Thyroid gland (tissue), 4 donors: ENCODE data around the gene TICRR. TPM values are rescaled to one million over a fixed set of nuclear protein-coding genes. Genes with fewer than 3 reads are reported as not detected.
"Not testable (repeated sequence)": the region's sequence is repeated elsewhere in the genome, so short reads cannot be mapped to it uniquely, and the experiment has no call there.

Experiments
- DNase-seq, 2 donors: peaks; one replicate each; pipeline ENCODE4 v3.0.0-alpha.2; 2019
- H3K27ac ChIP-seq, 3 donors: fragments of 200-600 bp; sonication (generic); 1 replicate in 2 of 3; 2 replicates in 1 of 3; pipeline ENCODE4 v1.5.1; 2016 to 2019; ENCODE audit warnings: mild to moderate bottlenecking in 1 of 3, moderate library complexity in 1 of 3
- H3K27me3 ChIP-seq: fragments of 200-600 bp; sonication (generic); one replicate; pipeline ENCODE4 v1.5.1; 2019
- H3K36me3 ChIP-seq, 2 donors: fragments of 200-600 bp; sonication (generic); one replicate each; pipeline ENCODE4 v1.5.1; 2016 to 2019
- H3K4me1 ChIP-seq, 2 donors: fragments of 200-600 bp; sonication (generic); one replicate each; pipeline ENCODE4 v1.5.1; 2017 to 2019
- H3K4me3 ChIP-seq, 3 donors: fragments of 200-600 bp; sonication (generic); replicated peaks in 1 of 3; 1 replicate in 2 of 3; 2 replicates in 1 of 3; pipeline ENCODE4 v1.5.1; 2016; ENCODE audit warnings: mild to moderate bottlenecking in 1 of 3
- H3K9me3 ChIP-seq: fragments of 200-600 bp; sonication (generic); one replicate; pipeline ENCODE4 v1.5.1; 2017
- POLR2A ChIP-seq, 2 donors: fragments of 450-650 bp; IDR thresholded peaks; one replicate each; pipeline ENCODE4 v1.6.1; 2017; ENCODE audit warnings: antibody characterized with exemption in 2 of 2, mild to moderate bottlenecking in 2 of 2, moderate library complexity in 1 of 2
- WGBS, 2 donors: methylation state at CpG; one replicate each; pipeline ENCODE4 v1.1.5; 2017; 5-methylcytosine and 5-hydroxymethylcytosine counted together
- intact Hi-C: fragments of 100-400 bp; cut with DNase I; formaldehyde crosslinking; loops from one replicate; pipeline ENCODE4 v1.15.1; 2023
- total RNA-seq, 4 donors: library from RNA; depleted of rRNA; stranded (reverse); fragments of >200 nt; gene quantifications; one replicate each; pipeline ENCODE4 v1.2.3, GENCODE V29; 2016
- TF ChIP-seq, protein P1 (sequence below), 6 experiments: fragments of 200-600 bp in 3 of 6; fragments of 450-650 bp in 3 of 6; sonication (generic) in 3 of 6; IDR thresholded peaks; one replicate each; pipeline ENCODE4 v1.5.1; 2016 to 2019; ENCODE audit warnings: antibody characterized with exemption in 6 of 6, mild to moderate bottlenecking in 2 of 6, inconsistent platforms in 1 of 6, moderate library complexity in 1 of 6

Gene TICRR
- total RNA-seq, 4 donors from 2014 or later: under 0.01 to 0.21 TPM; not detected in 2

DNA sequence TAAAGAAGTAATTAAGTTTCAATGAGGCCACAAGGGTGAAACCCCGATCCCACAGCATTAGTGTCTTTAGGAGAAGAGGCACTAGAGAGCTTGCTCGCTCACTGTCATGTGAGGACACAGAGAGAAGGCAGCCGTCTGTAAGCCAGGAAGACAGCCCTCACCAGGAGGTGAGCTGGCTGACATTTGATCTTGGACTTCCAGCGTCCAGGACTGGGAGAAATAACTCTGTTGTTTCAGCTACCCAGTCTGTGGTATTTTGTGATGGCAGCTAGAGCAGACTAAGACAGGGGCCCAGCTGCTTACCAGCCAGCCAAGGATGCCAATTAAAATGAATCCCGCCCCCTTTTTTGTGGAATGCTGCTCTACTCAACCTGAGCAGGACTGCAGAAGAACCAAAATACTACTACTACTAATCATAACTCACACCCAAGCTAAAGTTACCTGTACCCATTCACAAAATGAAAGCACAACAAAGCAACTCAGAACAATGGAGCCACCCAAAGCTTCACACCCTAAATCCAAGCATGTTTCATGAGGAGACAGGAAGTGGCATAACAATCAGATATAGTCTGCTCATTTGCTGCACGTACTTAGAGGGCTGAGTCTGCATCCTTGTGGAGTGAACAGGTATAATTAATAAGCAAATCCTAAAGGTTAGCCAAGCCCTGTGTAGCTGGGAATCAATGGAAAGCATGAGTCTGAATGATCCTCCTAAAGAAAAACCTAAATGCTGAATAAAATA lies 43.3 kb upstream of the TICRR start:
- Histone ChIP-seq H3K27me3 (no peaks in the 10 kb centered on the region), H3K27ac (no peak overlapping the region), H3K9me3 (no peaks in the 10 kb centered on the region), H3K4me3 (no peak overlapping the region), H3K4me1 (no peaks in the 10 kb centered on the region), H3K36me3 (no peaks in the 10 kb centered on the region)
- no peak for DNase-seq
- TF ChIP-seq POLR2A (IDR thresholded peaks at IDR 0.05): no peak
- TF ChIP-seq, protein P1, sequence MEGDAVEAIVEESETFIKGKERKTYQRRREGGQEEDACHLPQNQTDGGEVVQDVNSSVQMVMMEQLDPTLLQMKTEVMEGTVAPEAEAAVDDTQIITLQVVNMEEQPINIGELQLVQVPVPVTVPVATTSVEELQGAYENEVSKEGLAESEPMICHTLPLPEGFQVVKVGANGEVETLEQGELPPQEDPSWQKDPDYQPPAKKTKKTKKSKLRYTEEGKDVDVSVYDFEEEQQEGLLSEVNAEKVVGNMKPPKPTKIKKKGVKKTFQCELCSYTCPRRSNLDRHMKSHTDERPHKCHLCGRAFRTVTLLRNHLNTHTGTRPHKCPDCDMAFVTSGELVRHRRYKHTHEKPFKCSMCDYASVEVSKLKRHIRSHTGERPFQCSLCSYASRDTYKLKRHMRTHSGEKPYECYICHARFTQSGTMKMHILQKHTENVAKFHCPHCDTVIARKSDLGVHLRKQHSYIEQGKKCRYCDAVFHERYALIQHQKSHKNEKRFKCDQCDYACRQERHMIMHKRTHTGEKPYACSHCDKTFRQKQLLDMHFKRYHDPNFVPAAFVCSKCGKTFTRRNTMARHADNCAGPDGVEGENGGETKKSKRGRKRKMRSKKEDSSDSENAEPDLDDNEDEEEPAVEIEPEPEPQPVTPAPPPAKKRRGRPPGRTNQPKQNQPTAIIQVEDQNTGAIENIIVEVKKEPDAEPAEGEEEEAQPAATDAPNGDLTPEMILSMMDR (IDR thresholded peaks at IDR 0.05): no peak
- WGBS, 2 donors: 68 to 70% methylated on average over 6 of the region's 6 CpGs
- intact Hi-C loops: no loop called here

DNA sequence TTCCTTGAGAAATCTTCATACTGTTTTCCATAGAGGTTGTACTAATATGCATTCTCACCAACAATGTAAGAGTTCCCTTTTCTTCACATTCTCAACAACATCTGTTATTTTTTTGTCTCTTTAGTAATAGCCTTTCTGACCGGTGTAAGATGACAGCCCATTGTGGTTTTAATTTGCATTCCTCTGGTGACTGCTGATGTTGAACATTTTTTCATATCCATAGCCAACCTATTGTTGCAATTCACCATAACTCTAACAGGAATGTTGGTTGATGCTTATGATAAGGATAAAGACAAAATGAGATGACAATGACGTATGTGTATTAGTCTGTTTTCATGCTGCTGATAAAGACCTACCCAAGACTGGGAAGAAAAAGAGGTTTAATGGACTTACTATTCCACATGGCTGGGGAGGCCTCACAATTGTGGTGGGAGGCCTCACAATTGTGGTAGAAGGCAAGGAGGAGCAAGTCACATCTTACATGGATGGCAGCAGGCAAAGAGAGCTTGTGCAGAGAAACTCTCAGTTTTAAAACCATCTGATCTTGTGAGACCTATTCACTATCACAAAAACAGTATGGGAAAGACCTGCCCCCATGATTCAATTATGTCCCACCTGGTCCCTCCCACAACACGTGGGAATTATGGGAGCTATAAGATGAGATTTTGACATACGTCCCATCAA lies 41.3 kb upstream of the TICRR start:
- Histone ChIP-seq H3K27me3 (no peaks in the 10 kb centered on the region), H3K27ac (no peak overlapping the region), H3K9me3 (no peaks in the 10 kb centered on the region), H3K4me3 (no peak overlapping the region), H3K36me3 (no peaks in the 10 kb centered on the region), H3K4me1 (no peaks in the 10 kb centered on the region)
- 78 to 91% methylated on average over 4 of the region's 4 CpGs for WGBS, 2 donors
- intact Hi-C loops: no loop called here
- DNase-seq: no peak
- TF ChIP-seq POLR2A (IDR thresholded peaks at IDR 0.05): no peak
- TF ChIP-seq, protein P1 (IDR thresholded peaks at IDR 0.05): no peak

DNA sequence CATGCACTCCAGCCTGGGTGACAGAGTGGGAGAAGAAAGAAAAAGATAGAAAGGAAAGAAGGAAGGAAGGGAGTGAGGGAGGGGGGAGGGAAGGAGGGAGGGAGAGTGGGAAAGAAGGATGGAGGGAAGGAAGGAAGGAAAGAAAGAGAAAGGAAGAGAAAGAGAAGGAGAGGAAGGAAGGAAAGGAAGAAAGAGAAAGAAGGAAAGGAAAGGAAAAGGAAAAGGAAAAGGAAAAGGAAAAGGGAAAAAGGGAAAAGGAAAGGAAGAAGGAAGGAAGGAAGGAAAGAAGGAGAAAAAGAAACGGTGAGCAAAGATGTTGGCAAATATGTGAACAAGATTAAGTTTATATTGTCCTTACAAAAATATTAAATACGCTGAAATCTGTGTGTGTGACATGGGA lies 36.2 kb upstream of the TICRR start:
- H3K27ac ChIP-seq: no peak overlapping the region
- H3K27me3 ChIP-seq: no peaks in the 10 kb centered on the region
- no peak overlapping the region for H3K4me3 ChIP-seq
- intact Hi-C loops: no loop called here
- no peaks in the 10 kb centered on the region for H3K4me1 ChIP-seq
- DNase-seq: no peak
- 80 to 83% methylated on average over 2 of the region's 2 CpGs for WGBS, 2 donors
- no peaks in the 10 kb centered on the region for H3K36me3 ChIP-seq
- H3K9me3 ChIP-seq: no peaks in the 10 kb centered on the region
- TF ChIP-seq, protein P1 (IDR thresholded peaks at IDR 0.05): no peak
- TF ChIP-seq POLR2A (IDR thresholded peaks at IDR 0.05): no peak

DNA sequence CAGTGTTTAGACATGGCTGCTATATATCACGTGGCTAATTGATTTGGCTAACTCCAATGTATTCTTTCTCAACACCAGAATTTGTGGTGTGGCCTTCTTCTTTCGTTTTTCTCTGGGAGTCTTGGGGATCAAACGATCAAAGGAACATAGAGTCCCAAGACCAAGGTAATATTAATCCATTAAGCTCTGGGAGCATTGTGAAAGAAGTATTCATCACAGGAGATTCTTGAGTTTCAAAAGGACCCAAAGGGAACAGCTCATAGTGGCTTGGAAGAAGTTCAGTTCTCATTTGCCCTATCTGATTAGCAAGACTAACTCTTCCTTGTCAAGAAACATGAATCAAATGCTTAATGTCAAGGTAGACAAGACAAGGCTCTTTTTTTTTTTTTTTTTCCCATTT lies 32.9 kb upstream of the TICRR start:
- WGBS, 2 donors: 72 to 79% methylated on average over 3 of the region's 3 CpGs
- Histone ChIP-seq H3K27me3 (no peaks in the 10 kb centered on the region), H3K36me3 (no peaks in the 10 kb centered on the region), H3K4me1 (no peaks in the 10 kb centered on the region), H3K4me3 (no peak overlapping the region), H3K9me3 (no peaks in the 10 kb centered on the region), H3K27ac (no peak overlapping the region)
- DNase-seq: no peak
- TF ChIP-seq, protein P1 (IDR thresholded peaks at IDR 0.05): no peak
- no peak for TF ChIP-seq POLR2A (IDR thresholded peaks at IDR 0.05)
- intact Hi-C loops: no loop called here

DNA sequence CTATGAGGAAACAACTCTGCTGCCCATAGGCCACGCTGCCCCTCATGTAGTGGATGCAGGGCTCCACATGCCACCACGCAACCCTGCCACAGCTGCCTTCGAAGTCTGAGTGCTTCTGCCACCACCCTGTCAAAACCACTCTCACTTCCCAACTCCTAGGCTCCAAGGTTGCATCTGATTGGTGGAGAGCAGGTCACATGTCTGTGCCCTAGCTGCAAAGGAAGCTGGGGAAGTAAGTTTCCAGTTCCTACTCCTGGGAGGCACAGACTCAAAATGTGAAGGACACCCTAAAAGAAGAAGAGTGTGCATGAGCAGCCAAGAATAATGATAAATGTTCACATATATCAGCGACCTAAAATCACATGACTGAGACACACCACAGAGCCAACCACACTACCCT lies 31.9 kb upstream of the TICRR start:
- WGBS, 2 donors: 75 to 82% methylated on average over 1 to 4 of the region's 4 CpGs
- TF ChIP-seq POLR2A (IDR thresholded peaks at IDR 0.05): no peak
- TF ChIP-seq, protein P1 (IDR thresholded peaks at IDR 0.05): no peak
- no peak overlapping the region for H3K27ac ChIP-seq
- intact Hi-C loops: no loop called here
- no peaks in the 10 kb centered on the region for H3K27me3 ChIP-seq
- no peaks in the 10 kb centered on the region for H3K9me3 ChIP-seq
- no peaks in the 10 kb centered on the region for H3K36me3 ChIP-seq
- no peak overlapping the region for H3K4me3 ChIP-seq
- H3K4me1 ChIP-seq: no peaks in the 10 kb centered on the region
- no peak for DNase-seq

DNA sequence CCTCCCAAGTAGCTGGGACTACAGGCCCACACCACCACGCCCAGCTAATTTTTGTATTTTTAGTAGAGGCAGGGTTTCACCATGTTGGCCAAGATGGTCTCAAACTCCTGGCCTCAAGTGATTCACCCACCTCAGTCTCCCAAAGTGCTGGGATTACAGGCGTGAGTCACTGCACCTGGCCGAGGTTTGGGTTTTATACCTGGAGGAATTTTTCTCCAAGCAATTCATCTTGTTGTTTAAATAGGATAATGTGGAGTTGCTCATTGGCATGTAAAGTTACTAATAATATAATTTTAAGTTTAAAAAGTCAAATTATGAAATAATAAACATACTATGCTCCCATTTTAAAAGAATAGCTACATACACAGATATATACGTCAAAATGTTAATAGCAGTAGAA lies 26.1 kb upstream of the TICRR start:
- DNase-seq, H3K36me3 ChIP-seq, H3K27ac ChIP-seq, H3K9me3 ChIP-seq, H3K27me3 ChIP-seq, H3K4me1 ChIP-seq, H3K4me3 ChIP-seq, intact Hi-C loops: not testable (repeated sequence)
- WGBS, 2 donors: 64 to 84% methylated on average over 4 of the region's 4 CpGs
